Stimulated activated CD4-positive, alpha-beta T cell treated with anti-CD3 and anti-CD28 coated beads, Interleukin-2, amount 100 ng/mL, for 4 hours (primary cell): ENCODE data around the gene TOR3A.
"Not testable (repeated sequence)": the region's sequence is repeated elsewhere in the genome, so short reads cannot be mapped to it uniquely, and the experiment has no call there.

ENCODE experiments used
- DNase-seq: peaks from one replicate; pipeline ENCODE4 v3.0.0-alpha.2; 2020; ENCODE audit warnings: low read depth

TOR3A gene, protein sequence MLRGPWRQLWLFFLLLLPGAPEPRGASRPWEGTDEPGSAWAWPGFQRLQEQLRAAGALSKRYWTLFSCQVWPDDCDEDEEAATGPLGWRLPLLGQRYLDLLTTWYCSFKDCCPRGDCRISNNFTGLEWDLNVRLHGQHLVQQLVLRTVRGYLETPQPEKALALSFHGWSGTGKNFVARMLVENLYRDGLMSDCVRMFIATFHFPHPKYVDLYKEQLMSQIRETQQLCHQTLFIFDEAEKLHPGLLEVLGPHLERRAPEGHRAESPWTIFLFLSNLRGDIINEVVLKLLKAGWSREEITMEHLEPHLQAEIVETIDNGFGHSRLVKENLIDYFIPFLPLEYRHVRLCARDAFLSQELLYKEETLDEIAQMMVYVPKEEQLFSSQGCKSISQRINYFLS

DNA sequence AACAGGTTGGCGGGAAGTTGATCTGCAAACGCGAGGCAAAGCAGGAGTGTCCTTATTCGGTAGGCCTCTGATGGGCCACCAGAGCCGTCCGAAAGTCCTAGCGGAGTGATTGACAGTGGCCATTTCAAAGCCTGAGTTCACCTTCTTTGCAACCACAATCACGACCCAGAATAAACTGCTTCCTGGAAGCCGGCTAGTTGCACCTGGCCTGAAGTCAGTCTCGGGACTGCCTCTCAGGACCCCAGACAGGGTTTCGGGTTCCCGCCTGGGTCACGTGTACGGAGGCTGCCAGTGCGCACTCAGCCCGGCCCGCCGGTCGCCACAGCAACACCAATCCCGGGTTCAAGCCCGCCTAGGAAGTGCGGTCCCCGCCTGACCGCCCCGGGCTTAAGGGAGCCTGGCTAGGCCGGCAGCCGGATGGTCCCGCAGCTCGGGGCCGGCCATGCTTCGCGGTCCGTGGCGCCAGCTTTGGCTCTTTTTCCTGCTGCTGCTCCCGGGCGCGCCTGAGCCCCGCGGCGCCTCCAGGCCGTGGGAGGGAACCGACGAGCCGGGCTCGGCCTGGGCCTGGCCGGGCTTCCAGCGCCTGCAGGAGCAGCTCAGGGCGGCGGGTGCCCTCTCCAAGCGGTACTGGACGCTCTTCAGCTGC, at the start of gene TOR3A:
Gene TOR3A, plus strand, starts transcription at position 384 of the 646 bp plus-strand sequence. Its CDS starts 59 bp downstream, at position 443.
- DNase-seq: peak; percentile 38

- DNase-seq: no peak
Observed at GRCh38 chr1:179034720-179035119, 47.1 kb upstream of the TOR3A start.

- DNase-seq: no peak
Observed at GRCh38 chr1:179036844-179037465, 44.9 kb upstream of the TOR3A start.

DNA sequence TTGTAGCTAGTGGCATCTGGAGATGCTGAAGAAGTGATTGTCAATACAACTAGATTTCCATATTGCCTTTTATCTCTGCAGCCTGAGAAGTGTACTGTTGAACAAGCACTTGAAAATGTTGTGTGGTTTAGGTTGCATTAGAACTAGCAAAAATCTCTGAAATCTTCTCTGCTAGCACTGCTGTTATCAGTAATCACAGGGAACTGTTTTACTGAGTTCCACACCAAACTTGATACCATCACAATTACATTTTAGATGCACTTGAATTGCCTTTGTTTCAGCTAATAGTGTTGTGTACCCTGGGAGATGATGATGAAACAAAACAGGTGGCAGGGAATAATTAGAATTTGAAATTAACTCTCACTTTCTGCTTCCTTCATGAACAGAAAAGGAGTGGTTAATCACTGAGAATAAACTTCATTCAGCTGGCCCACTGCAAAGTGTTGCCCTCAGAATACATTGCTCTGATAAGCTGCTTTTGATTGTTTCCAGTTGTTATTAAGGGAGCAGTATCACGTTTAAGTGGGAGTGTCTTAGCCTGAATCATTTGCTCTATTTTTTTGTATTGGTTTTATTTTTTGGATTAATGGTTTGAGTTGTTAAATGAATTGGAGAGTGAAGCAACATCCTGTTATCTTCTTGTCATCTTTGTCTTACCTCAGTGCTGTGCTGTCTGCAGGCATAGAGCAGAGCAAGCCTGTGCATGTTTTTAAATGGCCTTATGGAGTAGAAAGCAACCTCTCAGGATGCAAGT, 43.2 kb upstream of the TOR3A start:
- DNase-seq: no peak

GRCh38 chr1:179039502-179040174, 42.2 kb upstream of the TOR3A start:
- not testable (repeated sequence) for DNase-seq

DNA sequence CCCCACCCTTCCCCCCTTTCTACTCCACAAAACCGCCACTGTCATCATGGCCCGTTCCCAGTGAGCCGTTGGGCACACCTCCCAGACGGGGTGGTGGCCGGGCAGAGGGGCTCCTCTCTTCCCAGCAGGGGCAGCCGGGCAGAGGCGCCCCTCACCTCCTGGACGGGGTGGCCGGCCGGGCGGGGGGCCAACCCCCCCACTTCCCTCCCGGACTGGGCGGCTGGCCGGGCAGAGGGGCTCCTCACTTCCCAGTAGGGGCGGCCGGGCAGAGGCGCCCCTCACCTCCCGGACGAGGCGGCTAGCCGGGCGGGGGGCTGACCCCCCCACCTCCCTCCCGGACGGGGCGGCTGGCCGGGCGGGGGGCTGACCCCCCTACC, 41.7 kb upstream of the TOR3A start:
- DNase-seq: not testable (repeated sequence)

GRCh38 chr1:179042087-179042486, 39.8 kb upstream of the TOR3A start:
- DNase-seq: no peak

GRCh38 chr1:179042700-179043099, 39.2 kb upstream of the TOR3A start:
- DNase-seq: no peak

GRCh38 chr1:179043266-179043665, 38.6 kb upstream of the TOR3A start:
- DNase-seq: no peak

DNA sequence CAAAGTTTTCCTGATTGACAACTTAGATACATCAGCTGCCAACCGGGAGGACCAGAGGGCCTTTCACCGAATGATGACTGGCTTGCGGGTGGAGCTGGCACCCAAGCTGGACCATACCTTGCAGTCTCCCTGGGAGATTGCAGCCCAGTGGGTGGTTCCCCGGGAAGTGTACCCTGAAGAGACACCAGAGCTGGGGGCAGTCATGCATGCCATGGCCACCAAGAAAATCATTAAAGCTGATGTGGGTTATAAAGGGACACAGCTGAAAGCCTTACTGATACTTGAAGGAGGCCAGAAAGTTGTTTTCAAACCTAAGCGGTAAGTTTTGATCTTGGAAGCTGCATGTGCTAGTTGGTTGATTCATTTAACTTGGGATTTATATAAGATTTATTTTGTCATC, 38.0 kb upstream of the TOR3A start:
- DNase-seq: no peak

- no peak for DNase-seq
Observed at GRCh38 chr1:179046808-179047635, 34.8 kb upstream of the TOR3A start.

GRCh38 chr1:179047636-179047997, 34.3 kb upstream of the TOR3A start:
- DNase-seq: no peak

GRCh38 chr1:179048339-179049124, 33.3 kb upstream of the TOR3A start:
- DNase-seq: no peak

DNA sequence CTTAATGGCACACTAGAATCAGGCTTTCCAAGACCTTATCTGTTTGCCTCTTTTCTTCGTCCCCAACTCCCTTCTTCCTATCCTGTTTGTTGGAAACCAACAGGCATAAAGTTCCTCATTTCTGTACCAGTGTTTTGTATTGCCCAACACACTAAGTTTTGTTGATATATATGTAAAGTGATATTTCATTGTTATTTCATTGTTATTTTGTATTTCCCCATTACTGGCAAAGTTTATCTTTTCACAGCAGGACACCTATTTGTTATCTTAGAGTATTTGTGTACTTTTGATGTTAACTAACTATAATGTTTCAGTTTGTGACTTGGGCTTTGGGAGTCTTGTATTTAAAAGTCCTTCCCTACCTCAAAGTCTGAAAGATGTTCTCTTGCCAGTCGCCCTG, 29.1 kb upstream of the TOR3A start:
- DNase-seq: no peak

GRCh38 chr1:179053486-179053885, 28.4 kb upstream of the TOR3A start:
- DNase-seq: no peak

GRCh38 chr1:179055937-179056336, 25.9 kb upstream of the TOR3A start:
- no peak for DNase-seq

- no peak for DNase-seq
Observed at GRCh38 chr1:179058487-179059483, 23.1 kb upstream of the TOR3A start.

- DNase-seq: no peak
Observed at GRCh38 chr1:179061360-179062282, 20.2 kb upstream of the TOR3A start.
